ENCODE data around the gene CAPN9. TPM values are rescaled to one million over a fixed set of nuclear protein-coding genes. Genes with fewer than 3 reads are reported as not detected.

The CAPN9 gene
- total and polyA plus RNA-seq, 2 donors (not counting 3 experiments of a cell fraction or from before 2014, with no cell fraction given), result not detected

DNA sequence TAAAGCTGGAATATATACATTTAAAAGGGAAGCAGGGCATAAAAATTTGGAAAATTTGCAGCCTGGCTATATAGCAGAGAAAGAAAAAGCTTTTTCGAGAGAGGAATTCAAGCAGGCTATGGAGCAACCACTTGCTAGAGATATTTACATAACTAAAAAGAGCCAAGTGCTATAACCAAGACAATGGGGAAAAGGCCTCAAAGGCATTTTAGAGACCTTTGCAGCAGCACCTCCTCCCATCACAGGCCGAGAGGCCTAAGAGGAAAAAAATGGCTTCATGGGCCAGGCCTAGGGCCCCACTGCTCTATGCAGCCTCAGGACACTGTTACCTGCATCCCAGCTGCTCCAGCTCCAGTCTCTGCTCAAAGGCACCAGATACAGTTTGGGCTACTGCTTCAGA is 37.0 kb downstream of the CAPN9 start:
- CTCF ChIA-PET, result interaction anchor here (0.6 kb wide), 2 partner anchors 11 to 803 kb away, joined by 3 to 4 read pairs; no protein-coding TSS in a partner anchor
- no peak for TF ChIP-seq MYC (IDR thresholded peaks at IDR 0.05; ENCODE audit: low read depth, low read length)

DNA sequence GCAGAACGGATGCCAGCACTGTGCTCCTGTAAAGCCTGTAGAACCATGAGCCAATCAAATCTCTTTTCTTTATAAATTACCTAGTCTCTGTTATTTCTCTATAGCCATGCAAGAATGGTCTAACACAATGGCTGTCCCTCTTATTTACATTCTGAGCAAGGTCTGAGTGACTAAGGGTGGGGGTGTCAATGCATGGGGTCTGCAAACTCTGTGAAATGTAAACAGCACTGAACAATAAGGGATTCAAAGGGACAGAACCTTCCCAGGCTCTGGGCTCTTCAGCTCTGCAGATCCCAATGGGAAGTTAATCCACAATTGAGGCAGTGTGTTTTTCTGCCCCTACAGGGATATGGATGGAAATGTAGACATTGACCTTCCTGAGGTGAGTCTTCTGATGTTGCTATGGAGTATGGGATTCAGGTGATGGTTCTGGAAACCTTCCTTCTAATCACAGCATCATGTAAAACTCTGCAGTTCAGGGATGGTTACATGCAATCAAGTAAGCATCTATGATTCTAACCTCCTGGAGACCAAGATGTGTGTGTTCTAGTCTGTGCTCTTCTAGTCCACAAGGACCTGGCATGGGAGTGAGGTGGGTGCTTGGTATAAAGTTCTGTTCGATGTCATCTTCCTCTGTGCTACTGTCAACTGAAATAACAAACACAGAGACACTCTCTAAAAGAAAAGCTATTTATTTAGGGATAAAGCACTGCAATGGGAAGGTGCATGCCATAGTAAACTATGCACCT is 38.6 kb downstream of the CAPN9 start:
- BruUV-seq (replicated peaks), result no TSS peak
- Histone ChIP-seq H3K4me2 (ENCODE audit: insufficient read depth, low read length) (no peak overlapping the region), H3K9me1 (replicated peaks; ENCODE audit: control insufficient read depth, extremely low read depth, insufficient read depth, low read length) (no peaks in the 10 kb centered on the region), H3K27me3 (ENCODE audit: control insufficient read depth in 2 of 2, insufficient read depth in 2 of 2, low read length in 2 of 2) (no peaks in the 10 kb centered on the region), H3K36me3 (ENCODE audit: control insufficient read depth in 2 of 2, extremely low read depth in 1 of 2, insufficient read depth in 2 of 2, low read length in 2 of 2) (no peaks in the 10 kb centered on the region), H3K27ac (ENCODE audit: insufficient read depth, low read depth, low read length) (no peak overlapping the region), H2AFZ (ENCODE audit: low read depth, low read length) (no peak overlapping the region), H3K9me3 (replicated peaks; ENCODE audit: control insufficient read depth, insufficient read depth, low read length) (no peaks in the 10 kb centered on the region), H3K4me1 (ENCODE audit: control insufficient read depth, extremely low read depth, insufficient read depth, low read length) (no peaks in the 10 kb centered on the region), H3K9ac (replicated peaks; ENCODE audit: extremely low read depth, insufficient read depth, low read length) (no peak overlapping the region), H3K79me2 (ENCODE audit: control insufficient read depth, insufficient read depth, low read length) (no peaks in the 10 kb centered on the region), H3K4me3 (replicated peaks in 1 of 3; ENCODE audit: insufficient read depth in 1 of 3, low read depth in 1 of 3, low read length in 3 of 3) (no peak overlapping the region), H4K20me1 (replicated peaks; ENCODE audit: control insufficient read depth, extremely low read depth, insufficient read depth, low read length) (no peaks in the 10 kb centered on the region)
- dilution Hi-C loops (cut with MboI; ENCODE audit: extremely low pct_ligation_motif_present, low sequenced_read_pairs), result no loop called here
- FAIRE-seq (no peak), DNase-seq (ENCODE audit: low read depth, low spot score) (no peak)
- TF ChIP-seq, protein P1, sequence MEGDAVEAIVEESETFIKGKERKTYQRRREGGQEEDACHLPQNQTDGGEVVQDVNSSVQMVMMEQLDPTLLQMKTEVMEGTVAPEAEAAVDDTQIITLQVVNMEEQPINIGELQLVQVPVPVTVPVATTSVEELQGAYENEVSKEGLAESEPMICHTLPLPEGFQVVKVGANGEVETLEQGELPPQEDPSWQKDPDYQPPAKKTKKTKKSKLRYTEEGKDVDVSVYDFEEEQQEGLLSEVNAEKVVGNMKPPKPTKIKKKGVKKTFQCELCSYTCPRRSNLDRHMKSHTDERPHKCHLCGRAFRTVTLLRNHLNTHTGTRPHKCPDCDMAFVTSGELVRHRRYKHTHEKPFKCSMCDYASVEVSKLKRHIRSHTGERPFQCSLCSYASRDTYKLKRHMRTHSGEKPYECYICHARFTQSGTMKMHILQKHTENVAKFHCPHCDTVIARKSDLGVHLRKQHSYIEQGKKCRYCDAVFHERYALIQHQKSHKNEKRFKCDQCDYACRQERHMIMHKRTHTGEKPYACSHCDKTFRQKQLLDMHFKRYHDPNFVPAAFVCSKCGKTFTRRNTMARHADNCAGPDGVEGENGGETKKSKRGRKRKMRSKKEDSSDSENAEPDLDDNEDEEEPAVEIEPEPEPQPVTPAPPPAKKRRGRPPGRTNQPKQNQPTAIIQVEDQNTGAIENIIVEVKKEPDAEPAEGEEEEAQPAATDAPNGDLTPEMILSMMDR (IDR thresholded peaks at IDR 0.05; ENCODE audit: extremely low read depth in 1 of 2, insufficient read depth in 1 of 2, low read depth in 1 of 2, low read length in 2 of 2), result no peak
- TF ChIP-seq MYC (IDR thresholded peaks at IDR 0.05; ENCODE audit: low read depth, low read length), result no peak
- no peak for TF ChIP-seq POLR2AphosphoS5 (IDR thresholded peaks at IDR 0.05; ENCODE audit: insufficient read depth, low read depth, low read length)
- TF ChIP-seq FOS (IDR thresholded peaks at IDR 0.05; ENCODE audit: borderline replicate concordance, insufficient read depth, low read length), result no peak
- TF ChIP-seq, protein P2, sequence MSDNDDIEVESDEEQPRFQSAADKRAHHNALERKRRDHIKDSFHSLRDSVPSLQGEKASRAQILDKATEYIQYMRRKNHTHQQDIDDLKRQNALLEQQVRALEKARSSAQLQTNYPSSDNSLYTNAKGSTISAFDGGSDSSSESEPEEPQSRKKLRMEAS (IDR thresholded peaks at IDR 0.05; ENCODE audit: insufficient read depth, insufficient read length), result no peak
- no peak for TF ChIP-seq POLR2A (IDR thresholded peaks at IDR 0.05; ENCODE audit: low read depth, low read length)
- TF ChIP-seq JUN (IDR thresholded peaks at IDR 0.05; ENCODE audit: borderline replicate concordance, insufficient read depth, insufficient read length, low read depth), result no peak
- CTCF ChIA-PET, result interaction anchor here (1.3 kb wide), 1 partner anchor 306 kb away, joined by 3 read pairs; no protein-coding TSS in a partner anchor
- intact Hi-C loops (cut with micrococcal nuclease), result no loop called here
- POLR2A ChIA-PET, result no interaction called here

More for the DNA sequence above, 37.0 kb downstream of the CAPN9 start:
- no peaks in the 10 kb centered on the region for H4K20me1 ChIP-seq (replicated peaks; ENCODE audit: control insufficient read depth, extremely low read depth, insufficient read depth, low read length)
- intact Hi-C loops (cut with micrococcal nuclease) (no loop called here), dilution Hi-C loops (cut with MboI; ENCODE audit: extremely low pct_ligation_motif_present, low sequenced_read_pairs) (no loop called here)
- no peak overlapping the region for H3K9ac ChIP-seq (replicated peaks; ENCODE audit: extremely low read depth, insufficient read depth, low read length)
- POLR2A ChIA-PET, result no interaction called here
- no peaks in the 10 kb centered on the region for H3K27me3 ChIP-seq (ENCODE audit: control insufficient read depth in 2 of 2, insufficient read depth in 2 of 2, low read length in 2 of 2)
- no peaks in the 10 kb centered on the region for H3K79me2 ChIP-seq (ENCODE audit: control insufficient read depth, insufficient read depth, low read length)
- no peak overlapping the region for H2AFZ ChIP-seq (ENCODE audit: low read depth, low read length)
- no peak overlapping the region for H3K27ac ChIP-seq (ENCODE audit: insufficient read depth, low read depth, low read length)
- H3K36me3 ChIP-seq (ENCODE audit: control insufficient read depth in 2 of 2, extremely low read depth in 1 of 2, insufficient read depth in 2 of 2, low read length in 2 of 2), result no peaks in the 10 kb centered on the region
- H3K4me2 ChIP-seq (ENCODE audit: insufficient read depth, low read length), result no peak overlapping the region
- H3K9me3 ChIP-seq (replicated peaks; ENCODE audit: control insufficient read depth, insufficient read depth, low read length), result no peaks in the 10 kb centered on the region
- BruUV-seq (replicated peaks), result no TSS peak
- DNase-seq (ENCODE audit: low read depth, low spot score) (no peak), FAIRE-seq (no peak)
- H3K4me1 ChIP-seq (ENCODE audit: control insufficient read depth, extremely low read depth, insufficient read depth, low read length), result no peaks in the 10 kb centered on the region
- no peaks in the 10 kb centered on the region for H3K9me1 ChIP-seq (replicated peaks; ENCODE audit: control insufficient read depth, extremely low read depth, insufficient read depth, low read length)
- no peak overlapping the region for H3K4me3 ChIP-seq (replicated peaks in 1 of 3; ENCODE audit: insufficient read depth in 1 of 3, low read depth in 1 of 3, low read length in 3 of 3)
